Measurements from ENCODE around the gene PEX11B.

Gene PEX11B

DNA sequence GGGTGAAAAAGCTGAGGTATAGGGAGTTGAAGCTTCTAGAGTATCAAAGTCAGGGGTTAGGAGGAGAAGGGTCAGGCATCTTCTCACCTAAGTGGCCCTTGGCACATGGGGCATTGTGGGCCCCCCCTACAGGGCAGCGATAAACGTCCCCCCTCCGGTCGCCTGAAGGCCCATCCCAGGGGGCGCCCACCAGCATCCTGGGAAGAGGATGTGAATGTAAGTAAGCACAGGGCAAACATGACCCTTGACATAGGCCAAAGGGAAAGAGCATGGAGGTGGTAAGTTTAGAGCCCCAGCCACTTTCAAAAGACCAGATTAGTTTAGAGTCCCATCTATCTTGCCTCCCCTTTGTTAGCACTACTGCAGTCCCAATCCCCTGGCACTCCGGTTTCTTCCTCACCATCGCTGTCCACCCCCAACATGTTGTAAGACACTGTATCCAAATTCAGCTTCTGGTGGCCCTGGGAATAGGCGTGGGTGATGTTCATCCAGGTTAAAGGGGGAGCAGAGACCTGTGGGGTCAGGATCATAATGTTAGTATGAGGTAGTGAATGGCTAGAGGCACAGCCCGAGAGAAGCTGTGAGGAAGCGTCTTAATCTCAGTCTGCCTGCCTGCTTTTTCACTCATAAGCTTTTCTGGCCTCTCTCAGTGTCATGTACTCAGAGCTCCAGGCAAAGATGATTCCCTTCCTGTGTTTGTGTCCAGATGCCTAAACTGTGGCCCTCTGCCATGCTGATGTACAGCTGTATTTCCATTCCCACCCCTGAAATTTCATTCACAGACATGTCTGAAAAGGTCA is 11.4 kb downstream of the PEX11B start:
- H3K9ac ChIP-seq (ENCODE audit: low read length in 2 of 2): no peak overlapping the region
- H3K27ac ChIP-seq (ENCODE audit: low read length): no peak overlapping the region
- H3K4me1 ChIP-seq (ENCODE audit: control insufficient read depth, insufficient read depth, low read length): peaks cover 4% of the 10 kb centered on the region
- peaks cover 11 to 14% of the 10 kb centered on the region in 2 donors for H3K36me3 ChIP-seq (ENCODE audit: control insufficient read depth in 2 of 2, insufficient read depth in 2 of 2, low read length in 2 of 2)
- no peak overlapping the region for H3K4me3 ChIP-seq (ENCODE audit: low read length in 2 of 2)
- H3K9me3 ChIP-seq (ENCODE audit: control insufficient read depth in 2 of 2, low read length in 2 of 2): no peaks in the 10 kb centered on the region
- no peaks in the 10 kb centered on the region for H3K27me3 ChIP-seq (ENCODE audit: control insufficient read depth in 1 of 2, insufficient read depth in 2 of 2, low read length in 2 of 2)

DNA sequence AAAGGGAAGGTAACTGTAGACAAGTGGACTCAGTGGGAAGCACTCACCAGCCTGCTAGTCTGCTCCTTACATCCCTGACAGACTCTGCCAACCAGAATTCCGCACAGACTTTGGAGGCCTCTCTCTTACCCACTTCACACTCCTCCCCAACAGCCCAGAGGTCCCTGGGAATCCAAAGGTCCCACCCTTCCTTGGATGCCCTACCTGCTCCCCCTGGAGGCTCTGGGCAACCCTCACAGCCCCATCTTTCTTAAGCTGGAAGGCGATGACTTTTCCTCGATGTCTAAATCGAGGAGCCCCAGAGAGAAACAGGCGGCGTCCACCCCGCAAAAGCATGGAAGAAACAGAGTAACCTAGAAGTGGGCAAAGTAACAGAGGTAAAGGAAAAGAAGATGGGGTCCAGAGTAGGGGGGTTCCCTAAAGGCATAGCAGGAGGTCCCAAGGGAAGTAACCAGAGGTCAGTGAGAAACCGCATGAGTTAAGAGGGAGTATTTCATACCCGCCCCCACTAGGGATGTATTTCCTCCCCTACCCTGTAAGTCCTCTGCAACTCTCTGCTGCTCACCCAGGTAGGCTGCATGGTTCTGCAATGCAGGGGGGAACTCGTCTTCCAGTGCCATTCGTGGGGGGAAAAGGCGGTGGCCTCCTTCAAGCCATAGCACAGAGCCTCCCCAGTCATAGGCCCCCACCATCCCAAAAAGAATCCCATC is 17.1 kb downstream of the PEX11B start:
- Histone ChIP-seq H3K4me1 (ENCODE audit: control insufficient read depth, insufficient read depth, low read length) (no peaks in the 10 kb centered on the region), H3K9ac (ENCODE audit: low read length in 2 of 2) (no peak overlapping the region), H3K27ac (ENCODE audit: low read length) (no peak overlapping the region), H3K36me3 (ENCODE audit: control insufficient read depth in 2 of 2, insufficient read depth in 2 of 2, low read length in 2 of 2) (no peaks in the 10 kb centered on the region), H3K9me3 (ENCODE audit: control insufficient read depth in 2 of 2, low read length in 2 of 2) (no peaks in the 10 kb centered on the region), H3K27me3 (ENCODE audit: control insufficient read depth in 1 of 2, insufficient read depth in 2 of 2, low read length in 2 of 2) (peaks cover 0 to under 1% of the 10 kb centered on the region in 2 donors), H3K4me3 (ENCODE audit: low read length in 2 of 2) (no peak overlapping the region)

GRCh38 chr1:145898756-145899155 is 19.8 kb downstream of the PEX11B start:
- H3K27ac ChIP-seq (ENCODE audit: low read length): no peak overlapping the region
- H3K9ac ChIP-seq (ENCODE audit: low read length in 2 of 2): no peak overlapping the region
- no peaks in the 10 kb centered on the region for H3K4me1 ChIP-seq (ENCODE audit: control insufficient read depth, insufficient read depth, low read length)
- H3K36me3 ChIP-seq (ENCODE audit: control insufficient read depth in 2 of 2, insufficient read depth in 2 of 2, low read length in 2 of 2): no peaks in the 10 kb centered on the region
- no peaks in the 10 kb centered on the region for H3K9me3 ChIP-seq (ENCODE audit: control insufficient read depth in 2 of 2, low read length in 2 of 2)
- H3K27me3 ChIP-seq (ENCODE audit: control insufficient read depth in 1 of 2, insufficient read depth in 2 of 2, low read length in 2 of 2): peaks cover 0 to 2% of the 10 kb centered on the region in 2 donors
- H3K4me3 ChIP-seq (ENCODE audit: low read length in 2 of 2): no peak overlapping the region

DNA sequence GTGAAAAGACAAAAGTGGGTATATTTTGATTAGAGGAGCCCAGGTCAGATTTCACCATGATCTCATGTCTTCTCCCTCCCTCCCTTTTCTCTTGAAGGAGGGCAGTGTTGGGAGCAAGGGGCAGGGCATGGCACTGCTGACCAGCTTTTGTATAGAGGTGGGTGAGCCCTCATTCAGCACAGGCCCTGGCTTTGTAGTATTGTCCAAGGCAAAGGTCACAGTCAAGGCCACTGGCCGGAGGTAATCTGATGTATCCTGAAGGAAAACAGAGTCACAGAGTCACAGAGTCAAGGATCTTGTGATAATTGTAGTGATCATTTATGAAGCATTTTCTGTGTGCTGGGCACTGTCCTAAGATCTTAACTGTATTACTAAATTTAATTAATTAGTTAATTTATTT is 20.5 kb downstream of the PEX11B start:
- Histone ChIP-seq H3K9me3 (ENCODE audit: control insufficient read depth in 2 of 2, low read length in 2 of 2) (no peaks in the 10 kb centered on the region), H3K36me3 (ENCODE audit: control insufficient read depth in 2 of 2, insufficient read depth in 2 of 2, low read length in 2 of 2) (no peaks in the 10 kb centered on the region), H3K27me3 (ENCODE audit: control insufficient read depth in 1 of 2, insufficient read depth in 2 of 2, low read length in 2 of 2) (peaks cover 0 to 2% of the 10 kb centered on the region in 2 donors), H3K4me1 (ENCODE audit: control insufficient read depth, insufficient read depth, low read length) (no peaks in the 10 kb centered on the region), H3K9ac (ENCODE audit: low read length in 2 of 2) (no peak overlapping the region), H3K4me3 (ENCODE audit: low read length in 2 of 2) (no peak overlapping the region), H3K27ac (ENCODE audit: low read length) (no peak overlapping the region)

- Histone ChIP-seq H3K9ac (ENCODE audit: low read length in 2 of 2) (no peak overlapping the region), H3K36me3 (ENCODE audit: control insufficient read depth in 2 of 2, insufficient read depth in 2 of 2, low read length in 2 of 2) (no peaks in the 10 kb centered on the region), H3K27ac (ENCODE audit: low read length) (no peak overlapping the region)
Observed at GRCh38 chr1:145895471-145895870, 23.0 kb downstream of the PEX11B start.

DNA sequence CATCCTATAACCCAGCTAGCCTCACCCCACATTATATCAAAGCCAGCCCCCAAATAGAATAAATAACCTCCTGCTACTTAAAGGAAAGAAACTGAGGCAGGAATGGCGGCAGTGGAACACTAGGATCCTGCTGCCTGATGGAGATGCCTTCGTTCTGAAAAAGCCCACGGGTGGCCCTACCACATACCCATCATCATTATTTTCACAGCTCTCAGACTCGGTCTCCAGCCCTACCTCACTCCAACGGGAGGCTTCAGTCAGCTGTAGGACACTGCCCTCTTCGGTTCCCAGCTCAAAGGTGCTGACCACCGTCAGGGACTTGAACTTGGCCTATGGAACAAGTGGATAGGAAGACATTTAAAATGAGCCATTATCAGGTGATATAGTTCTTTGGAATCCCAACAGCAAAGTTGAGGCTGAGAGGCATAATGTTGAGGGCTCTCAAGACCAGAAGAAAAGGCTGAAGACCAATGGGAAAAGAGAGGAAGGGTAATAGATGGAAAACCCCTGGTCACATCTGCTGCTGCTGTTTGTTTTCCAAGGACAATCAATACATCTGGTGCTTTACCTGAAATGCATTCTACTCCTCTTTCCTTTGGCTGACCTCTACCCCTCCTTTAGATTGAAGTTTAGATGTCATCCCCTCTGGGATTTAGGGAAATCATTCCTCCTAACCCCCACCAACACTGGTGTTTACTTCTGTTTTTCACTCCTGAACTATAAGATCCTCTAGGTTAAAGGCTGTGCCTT is 25.0 kb downstream of the PEX11B start:
- H3K36me3 ChIP-seq (ENCODE audit: control insufficient read depth in 2 of 2, insufficient read depth in 2 of 2, low read length in 2 of 2): no peaks in the 10 kb centered on the region
- H3K27me3 ChIP-seq (ENCODE audit: control insufficient read depth in 1 of 2, insufficient read depth in 2 of 2, low read length in 2 of 2): peaks cover 0 to 2% of the 10 kb centered on the region in 2 donors
- H3K27ac ChIP-seq (ENCODE audit: low read length): peak overlapping the region; percentile 75
- no peaks in the 10 kb centered on the region for H3K9me3 ChIP-seq (ENCODE audit: control insufficient read depth in 2 of 2, low read length in 2 of 2)
- peaks cover 14% of the 10 kb centered on the region for H3K4me1 ChIP-seq (ENCODE audit: control insufficient read depth, insufficient read depth, low read length)
- H3K9ac ChIP-seq (ENCODE audit: low read length in 2 of 2): no peak overlapping the region
- H3K4me3 ChIP-seq (ENCODE audit: low read length in 2 of 2): no peak overlapping the region

More at GRCh38 chr1:145895471-145895870, 23.0 kb downstream of the PEX11B start:
- Histone ChIP-seq H3K9me3 (ENCODE audit: control insufficient read depth in 2 of 2, low read length in 2 of 2) (no peaks in the 10 kb centered on the region), H3K4me3 (ENCODE audit: low read length in 2 of 2) (no peak overlapping the region), H3K27me3 (ENCODE audit: control insufficient read depth in 1 of 2, insufficient read depth in 2 of 2, low read length in 2 of 2) (peaks cover 0 to 2% of the 10 kb centered on the region in 2 donors), H3K4me1 (ENCODE audit: control insufficient read depth, insufficient read depth, low read length) (peaks cover 14% of the 10 kb centered on the region)

- H3K4me3 ChIP-seq (ENCODE audit: low read length in 2 of 2): peak overlapping the region in 1 of 2 donors; percentile 67
- no peaks in the 10 kb centered on the region for H3K9me3 ChIP-seq (ENCODE audit: control insufficient read depth in 2 of 2, low read length in 2 of 2)
- H3K27me3 ChIP-seq (ENCODE audit: control insufficient read depth in 1 of 2, insufficient read depth in 2 of 2, low read length in 2 of 2): peaks cover 0 to 2% of the 10 kb centered on the region in 2 donors
- no peaks in the 10 kb centered on the region for H3K36me3 ChIP-seq (ENCODE audit: control insufficient read depth in 2 of 2, insufficient read depth in 2 of 2, low read length in 2 of 2)
- peak overlapping the region; percentile 75 for H3K27ac ChIP-seq (ENCODE audit: low read length)
- peak overlapping the region; percentile 58 to 76 for H3K9ac ChIP-seq (ENCODE audit: low read length in 2 of 2)
- peaks cover 14% of the 10 kb centered on the region for H3K4me1 ChIP-seq (ENCODE audit: control insufficient read depth, insufficient read depth, low read length)
Observed at GRCh38 chr1:145892486-145893087, 25.9 kb downstream of the PEX11B start.

- peak overlapping the region; percentile 23 to 67 for H3K4me3 ChIP-seq (ENCODE audit: low read length in 2 of 2)
- H3K4me1 ChIP-seq (ENCODE audit: control insufficient read depth, insufficient read depth, low read length): peaks cover 14% of the 10 kb centered on the region
- H3K27me3 ChIP-seq (ENCODE audit: control insufficient read depth in 1 of 2, insufficient read depth in 2 of 2, low read length in 2 of 2): peaks cover 0 to 2% of the 10 kb centered on the region in 2 donors
- H3K9me3 ChIP-seq (ENCODE audit: control insufficient read depth in 2 of 2, low read length in 2 of 2): no peaks in the 10 kb centered on the region
- peak overlapping the region; percentile 75 for H3K27ac ChIP-seq (ENCODE audit: low read length)
- H3K9ac ChIP-seq (ENCODE audit: low read length in 2 of 2): peak overlapping the region; percentile 58 to 76
- H3K36me3 ChIP-seq (ENCODE audit: control insufficient read depth in 2 of 2, insufficient read depth in 2 of 2, low read length in 2 of 2): no peaks in the 10 kb centered on the region
Observed at GRCh38 chr1:145891587-145892485, 26.7 kb downstream of the PEX11B start.

- Histone ChIP-seq H3K9me3 (ENCODE audit: control insufficient read depth in 2 of 2, low read length in 2 of 2) (no peaks in the 10 kb centered on the region), H3K4me1 (ENCODE audit: control insufficient read depth, insufficient read depth, low read length) (peaks cover 14% of the 10 kb centered on the region), H3K9ac (ENCODE audit: low read length in 2 of 2) (peak overlapping the region in 1 of 2 donors; percentile 58), H3K27me3 (ENCODE audit: control insufficient read depth in 1 of 2, insufficient read depth in 2 of 2, low read length in 2 of 2) (no peaks in the 10 kb centered on the region), H3K4me3 (ENCODE audit: low read length in 2 of 2) (no peak overlapping the region), H3K36me3 (ENCODE audit: control insufficient read depth in 2 of 2, insufficient read depth in 2 of 2, low read length in 2 of 2) (no peaks in the 10 kb centered on the region), H3K27ac (ENCODE audit: low read length) (peak overlapping the region; percentile 75)
Observed at GRCh38 chr1:145891143-145891542, 27.4 kb downstream of the PEX11B start.
